Dedifferentiated amniotic fluid mesenchymal stem cell (primary cell): ENCODE data around the gene COL4A1.

ENCODE experiments used
- DNase-seq: peaks from one replicate; pipeline ENCODE4 v3.0.0-alpha.2; 2016; ENCODE audit errors: extremely low spot score

COL4A1 gene

DNA sequence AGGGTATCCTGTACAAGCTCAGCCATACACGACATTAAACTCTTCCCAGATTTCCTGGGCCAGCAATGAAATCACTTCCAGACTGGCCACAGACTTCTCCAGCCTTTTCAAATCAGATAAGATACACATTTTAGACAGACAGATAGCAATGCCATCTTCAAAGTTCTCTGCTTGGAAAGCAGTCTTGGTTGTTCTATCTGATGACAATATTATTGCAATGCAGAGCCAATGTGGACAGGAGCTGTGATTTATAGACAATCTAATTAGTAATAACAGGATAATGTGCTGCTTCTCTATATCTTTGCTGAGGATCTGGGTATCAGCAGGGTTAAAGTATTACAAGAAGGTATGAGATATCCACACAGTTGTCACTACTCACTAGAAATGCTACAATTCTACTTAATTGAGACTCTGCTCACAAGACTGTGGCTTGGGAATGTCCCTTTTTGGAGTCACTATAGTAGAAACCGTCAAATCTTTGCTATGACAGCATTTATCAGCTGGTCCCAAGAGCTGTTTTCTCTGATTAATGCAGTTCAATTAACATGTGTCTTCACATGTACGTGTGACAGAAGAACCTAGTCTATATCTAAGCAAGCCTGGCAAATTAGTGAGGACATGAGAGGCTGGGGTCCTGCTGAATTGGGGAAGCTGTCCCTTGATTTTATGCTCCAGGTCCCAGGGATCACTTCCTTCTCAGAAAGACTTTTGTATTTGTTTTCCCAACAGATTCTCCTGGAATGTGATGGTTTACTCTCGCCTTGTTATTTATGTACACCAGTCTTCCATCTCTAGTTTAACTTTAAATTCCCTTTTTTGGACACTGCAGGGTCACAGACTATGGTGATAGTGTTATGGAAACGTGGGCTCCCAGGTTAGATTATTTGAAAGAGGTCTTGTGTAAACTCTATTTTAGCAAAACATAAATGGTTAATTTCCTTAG is 68.8 kb downstream of the COL4A1 start:
- DNase-seq = no peak

DNA sequence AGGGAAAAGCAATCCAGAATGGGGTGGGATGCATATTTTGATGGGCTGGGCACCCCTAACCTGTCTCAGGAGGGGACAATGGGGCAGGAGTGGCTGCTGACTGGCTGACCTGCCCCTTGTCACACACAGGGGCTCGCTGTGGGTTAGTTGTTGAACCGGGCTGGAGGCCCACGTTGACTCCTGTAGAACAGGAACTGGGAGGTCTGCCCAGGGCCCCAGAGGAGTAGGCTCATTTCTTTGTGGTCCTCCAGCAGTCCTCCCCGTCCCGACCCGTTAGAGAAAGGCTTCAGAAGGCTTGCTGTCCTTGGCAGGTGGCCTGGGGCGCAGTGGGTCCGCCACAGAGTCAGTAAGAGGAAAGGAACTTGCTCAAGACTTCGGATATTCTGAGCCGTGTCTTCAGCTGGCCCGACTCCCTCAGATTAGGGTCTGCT is 70.1 kb downstream of the COL4A1 start:
- no peak for DNase-seq

GRCh38 chr13:110236431-110236830 is 70.5 kb downstream of the COL4A1 start:
- DNase-seq = no peak

- no peak for DNase-seq
These were observed 72.4 kb downstream of the COL4A1 start for GRCh38 chr13:110234532-110234931.

DNA sequence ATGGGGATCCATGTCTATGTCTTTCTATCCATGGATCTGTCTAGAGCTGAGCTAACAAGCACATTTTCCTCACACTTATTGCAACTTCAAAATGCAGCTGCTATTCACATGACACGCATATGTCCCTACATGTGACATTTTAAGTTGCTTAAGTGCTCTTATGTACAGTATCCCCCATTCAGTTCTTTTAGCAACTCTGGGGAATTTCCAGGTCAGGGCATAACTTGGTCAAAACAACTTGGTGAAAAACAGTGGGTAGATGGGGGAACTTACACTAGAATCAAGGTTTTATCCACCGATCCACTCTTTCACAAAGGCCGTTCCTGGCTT is 73.0 kb downstream of the COL4A1 start:
- DNase-seq = no peak

- DNase-seq = no peak
These were observed 73.6 kb downstream of the COL4A1 start for GRCh38 chr13:110233181-110233950.

DNA sequence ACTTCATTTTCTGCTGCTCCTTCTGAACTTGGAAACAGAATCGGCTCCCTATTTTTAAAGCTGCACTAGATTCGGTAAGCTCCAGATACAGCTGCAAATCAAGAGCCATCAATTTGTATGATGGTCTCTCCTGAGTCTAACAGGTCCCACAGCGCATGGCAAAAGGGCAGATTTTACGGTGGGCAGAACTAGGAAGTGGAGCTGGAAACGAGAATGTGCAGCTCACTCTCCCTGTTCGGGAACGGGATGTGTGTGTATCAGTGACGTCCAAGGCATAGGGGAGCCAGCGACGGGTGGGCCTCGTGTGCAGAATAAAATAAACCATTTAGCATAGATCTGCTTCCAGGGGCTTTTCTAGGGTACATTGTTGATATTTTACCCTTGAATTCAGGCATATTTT is 74.2 kb downstream of the COL4A1 start:
- DNase-seq = no peak

DNA sequence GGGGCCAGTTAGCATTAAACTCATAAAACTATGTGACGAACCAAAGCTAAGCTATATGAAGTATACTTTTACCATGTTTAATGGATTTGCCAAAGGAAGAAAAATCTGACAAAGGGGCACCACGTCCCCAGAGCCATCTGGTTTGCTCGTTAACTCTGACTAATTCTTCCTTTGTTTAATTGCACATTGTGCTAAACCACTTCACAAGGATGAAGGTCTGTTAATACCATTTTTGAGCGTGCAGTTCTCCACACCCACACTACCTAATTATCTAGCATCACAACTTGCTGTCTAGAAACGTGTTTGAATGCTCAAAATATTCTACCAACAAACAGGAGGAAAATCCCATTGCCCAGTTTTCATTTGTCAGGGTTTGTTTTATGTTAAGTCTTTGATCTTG is 74.8 kb downstream of the COL4A1 start:
- DNase-seq = no peak

GRCh38 chr13:110231348-110232047 is 75.5 kb downstream of the COL4A1 start:
- DNase-seq = no peak

DNA sequence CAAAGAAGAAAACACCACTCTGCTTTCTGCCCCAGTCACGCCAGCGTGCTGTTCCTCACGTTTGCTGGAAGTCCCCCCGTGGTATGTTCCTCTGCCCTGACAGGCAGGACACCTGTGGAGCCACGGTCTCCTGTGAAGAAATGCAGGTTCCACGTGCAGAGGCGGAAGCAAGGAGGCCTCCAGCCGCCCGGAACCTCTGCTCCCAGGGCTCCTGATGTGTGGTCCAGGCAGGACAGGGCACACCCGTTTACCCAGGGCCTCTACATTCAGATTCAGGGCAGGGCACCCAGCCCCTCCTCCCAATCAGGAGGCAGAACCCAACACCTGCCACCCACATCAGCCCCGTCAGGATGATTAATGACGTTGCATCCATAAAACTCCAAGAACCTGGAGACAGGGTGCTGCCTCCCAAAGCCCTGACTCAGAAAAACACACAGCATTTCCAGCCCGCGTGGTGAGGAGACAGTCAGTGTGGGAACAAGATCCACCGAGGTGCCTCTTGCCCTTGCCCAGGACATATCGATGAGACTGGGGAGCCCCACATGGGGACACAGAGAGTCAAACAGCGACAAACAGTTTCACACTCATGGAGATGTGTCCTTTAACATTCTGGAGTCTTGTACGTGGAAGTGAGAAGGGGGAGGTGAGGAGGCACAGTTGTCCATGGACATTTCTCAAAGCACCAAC is 76.2 kb downstream of the COL4A1 start:
- no peak for DNase-seq

DNA sequence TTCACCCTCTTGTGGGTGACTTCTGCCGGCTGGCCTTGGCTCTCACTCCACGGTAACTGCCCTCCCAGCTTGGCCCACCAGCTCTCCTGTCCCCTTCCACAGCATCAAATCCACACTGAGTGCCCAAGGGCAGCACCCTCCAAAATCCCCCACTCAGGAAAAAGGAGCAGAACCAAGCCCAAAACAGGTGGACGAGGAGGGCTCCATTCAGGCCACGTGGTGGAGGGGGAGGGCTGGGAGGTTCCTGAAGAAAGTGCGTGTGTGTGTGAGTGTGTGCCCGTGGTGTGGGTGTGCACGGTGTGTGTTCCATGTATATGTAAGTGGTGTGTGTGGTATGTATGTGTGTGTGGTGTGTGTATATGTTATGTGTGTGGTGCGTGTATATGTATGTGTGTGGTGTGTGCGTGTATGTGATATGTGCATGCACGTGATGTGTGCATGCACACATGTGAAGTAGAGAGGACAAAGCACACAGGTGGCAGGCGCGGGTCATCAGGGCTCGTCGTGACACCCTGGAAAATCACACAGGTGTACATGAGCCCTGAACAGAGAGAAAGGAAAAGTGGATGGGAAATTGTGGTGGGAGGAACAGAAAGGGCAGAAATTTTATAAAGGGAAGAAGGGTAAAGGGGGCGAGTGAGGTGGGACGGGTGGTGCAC is 76.9 kb downstream of the COL4A1 start:
- no peak for DNase-seq

- no peak for DNase-seq
These were observed 77.7 kb downstream of the COL4A1 start for GRCh38 chr13:110228936-110229904.

DNA sequence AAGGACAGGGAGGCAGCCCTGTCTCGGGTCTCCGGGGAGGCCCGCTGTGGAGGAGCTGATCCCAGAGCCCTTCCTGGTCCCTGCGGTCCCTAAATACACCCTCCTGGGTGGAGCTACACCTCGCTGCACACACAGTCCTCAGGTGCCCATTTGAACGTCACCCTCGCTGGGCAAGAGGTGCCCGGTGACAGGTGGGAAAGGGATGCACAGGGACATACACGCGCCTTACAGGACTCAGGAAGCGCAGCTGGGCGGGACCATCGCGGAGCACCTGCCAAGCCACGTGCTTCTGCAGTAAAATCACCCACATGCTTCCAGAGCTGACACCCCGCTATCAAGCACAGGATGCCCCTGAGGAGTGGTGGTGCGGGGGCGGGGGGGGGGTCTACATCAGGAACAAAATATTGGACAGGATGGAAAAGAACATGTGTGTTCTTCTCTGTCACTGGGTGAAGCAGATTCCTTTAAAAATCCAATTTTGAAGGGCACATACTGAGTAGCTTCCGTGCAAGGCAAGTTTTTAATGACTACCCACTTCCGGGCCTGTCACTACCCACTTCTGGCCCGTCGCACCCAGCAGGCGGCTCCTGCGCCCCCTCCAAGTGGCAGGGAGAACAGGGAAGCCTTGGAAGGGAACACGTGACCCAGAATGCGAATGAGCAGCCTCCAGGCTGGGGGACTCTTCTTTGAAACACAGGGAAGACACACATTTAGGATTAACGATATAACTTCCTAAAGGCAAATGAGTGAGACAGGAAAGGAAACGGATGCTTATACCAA is 78.9 kb downstream of the COL4A1 start:
- DNase-seq = no peak

DNA sequence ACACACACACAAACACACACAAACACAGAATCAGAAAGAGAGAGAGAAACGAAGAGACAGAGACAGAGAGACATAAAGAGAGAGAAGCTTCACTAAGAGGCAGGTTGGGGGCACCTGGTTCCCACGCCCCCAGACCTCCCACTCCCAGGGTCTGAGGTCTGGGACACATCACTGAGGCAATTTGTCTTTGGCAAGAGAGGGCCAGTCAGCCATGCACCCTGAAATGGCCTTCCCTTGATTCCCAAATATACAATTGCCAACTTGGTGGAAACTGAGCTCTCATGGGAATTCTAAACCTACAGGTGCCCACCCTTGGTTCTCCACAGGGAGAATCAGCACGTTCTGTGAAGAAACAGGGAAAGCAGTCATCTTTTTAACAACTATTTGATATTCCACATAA is 79.5 kb downstream of the COL4A1 start:
- DNase-seq = no peak

- no peak for DNase-seq
These were observed 81.1 kb downstream of the COL4A1 start for GRCh38 chr13:110225609-110226574.

- DNase-seq = no peak
These were observed 82.0 kb downstream of the COL4A1 start for GRCh38 chr13:110225003-110225402.

- DNase-seq = no peak
These were observed 82.4 kb downstream of the COL4A1 start for GRCh38 chr13:110224519-110224918.
